GM23338 (cell line): ENCODE data around the gene SNU13. TPM values are rescaled to one million over a fixed set of nuclear protein-coding genes. Genes with fewer than 3 reads are reported as not detected.
"Not testable (repeated sequence)": the region's sequence is repeated elsewhere in the genome, so short reads cannot be mapped to it uniquely, and the experiment has no call there.

ENCODE experiments used
- ATAC-seq: fragments of 200-7000 bp; cut with Tn5 transposase; 3 replicates; pipeline ENCODE4 v1.9.1; 2020
- DNase-seq: peaks from one replicate; pipeline ENCODE4 v3.0.0-alpha.2; 2015; ENCODE audit warnings: low spot score
- H2AFZ ChIP-seq: fragments of 200-600 bp; sonication (generic); 2 replicates; pipeline ENCODE4 v1.8.0; 2016; ENCODE audit warnings: antibody characterized with exemption, mild to moderate bottlenecking, moderate library complexity
- H3F3A ChIP-seq: fragments of 200-600 bp; sonication (generic); replicated peaks from 2 replicates; pipeline ENCODE4 v1.8.0; 2017; ENCODE audit warnings: antibody characterized with exemption, mixed run types, low read depth
- H3K27ac ChIP-seq: fragments of 200-600 bp; sonication (generic); 2 replicates; pipeline ENCODE4 v1.6.1; 2016; ENCODE audit warnings: low read depth
- H3K27me3 ChIP-seq: fragments of 200-600 bp; sonication (generic); 2 replicates; pipeline ENCODE4 v1.8.0; 2016; ENCODE audit warnings: mild to moderate bottlenecking, mixed run types, moderate library complexity; ENCODE audit not compliant: insufficient read depth
- H3K36me3 ChIP-seq: fragments of 200-600 bp; sonication (generic); 2 replicates; pipeline ENCODE4 v1.8.0; 2016; ENCODE audit warnings: mild to moderate bottlenecking; ENCODE audit not compliant: insufficient read depth
- H3K4me1 ChIP-seq: fragments of 200-600 bp; sonication (generic); 2 replicates; pipeline ENCODE4 v1.8.0; 2016; ENCODE audit warnings: mild to moderate bottlenecking, moderate library complexity; ENCODE audit not compliant: insufficient read depth
- H3K4me2 ChIP-seq: fragments of 200-600 bp; sonication (generic); 2 replicates; pipeline ENCODE4 v1.7.1; 2017; ENCODE audit warnings: mixed run types
- H3K4me3 ChIP-seq: fragments of 200-600 bp; sonication (generic); 2 replicates; pipeline ENCODE4 v1.6.1; 2016; ENCODE audit warnings: mixed run types
- H3K79me2 ChIP-seq: fragments of 200-600 bp; sonication (generic); replicated peaks from 2 replicates; pipeline ENCODE4 v1.8.0; 2017; ENCODE audit warnings: mild to moderate bottlenecking; ENCODE audit not compliant: insufficient read depth
- H3K9me2 ChIP-seq: fragments of 200-600 bp; sonication (generic); 2 replicates; pipeline ENCODE4 v1.8.0; 2017; ENCODE audit not compliant: insufficient read depth
- H4K20me1 ChIP-seq: fragments of 200-600 bp; sonication (generic); replicated peaks from 2 replicates; pipeline ENCODE4 v1.8.0; 2017; ENCODE audit warnings: mild to moderate bottlenecking; ENCODE audit not compliant: insufficient read depth
- H3K27ac Mint-ChIP-seq: 2 replicates; pipeline ENCODE4 v1.8.0; 2020; ENCODE audit warnings: inconsistent platforms, mild to moderate bottlenecking, moderate library complexity, mixed read lengths
- H3K27me3 Mint-ChIP-seq: 3 replicates; pipeline ENCODE4 v1.8.0; 2022; ENCODE audit warnings: low read depth, mild to moderate bottlenecking, moderate library complexity, mixed read lengths, inconsistent platforms; ENCODE audit not compliant: insufficient read depth, poor library complexity
- H3K36me3 Mint-ChIP-seq: 3 replicates; pipeline ENCODE4 v1.8.0; 2021; ENCODE audit warnings: low read depth, mild to moderate bottlenecking, inconsistent platforms, moderate library complexity, mixed read lengths
- H3K4me1 Mint-ChIP-seq: 3 replicates; pipeline ENCODE4 v1.8.0; 2020; ENCODE audit warnings: mild to moderate bottlenecking, inconsistent platforms, mixed read lengths
- H3K4me3 Mint-ChIP-seq: 3 replicates; pipeline ENCODE4 v1.8.0; 2021; ENCODE audit warnings: moderate library complexity, mild to moderate bottlenecking, inconsistent platforms, mixed read lengths
- H3K9me3 Mint-ChIP-seq: 3 replicates; pipeline ENCODE4 v1.8.0; 2020; ENCODE audit warnings: moderate library complexity, mild to moderate bottlenecking, inconsistent platforms, mixed read lengths
- CREB1 ChIP-seq: fragments of 250-450 bp; sonication (Bioruptor Pico); IDR thresholded peaks from 2 replicates; pipeline ENCODE4 v1.5.0; 2020; ENCODE audit warnings: low read depth, mild to moderate bottlenecking, moderate library complexity
- CTCF ChIP-seq, 2 experiments: fragments of 200-600 bp in 1 of 2; sonication (generic) in 1 of 2; conservative IDR thresholded peaks; 2 replicates each; pipeline versions ENCODE4 v1.5.1 to v1.6.1; 2016 to 2017; ENCODE audit warnings: antibody characterized with exemption in 2 of 2, low read depth in 2 of 2, mild to moderate bottlenecking in 2 of 2, moderate library complexity in 1 of 2
- EZH2phosphoT487 ChIP-seq: fragments of 200-600 bp; sonication (generic); IDR thresholded peaks from one replicate; pipeline ENCODE4 v1.8.1; 2018; ENCODE audit warnings: antibody characterized with exemption; ENCODE audit not compliant: unreplicated experiment
- JUNB ChIP-seq: IDR thresholded peaks from one replicate; pipeline ENCODE4 v1.6.1; 2016; ENCODE audit warnings: antibody characterized with exemption; ENCODE audit not compliant: unreplicated experiment
- NANOG ChIP-seq: IDR thresholded peaks from 2 replicates; pipeline ENCODE4 v1.6.1; 2016; ENCODE audit warnings: antibody characterized with exemption, borderline replicate concordance
- REST ChIP-seq: IDR thresholded peaks from one replicate; pipeline ENCODE4 v1.6.1; 2018; ENCODE audit warnings: antibody characterized with exemption; ENCODE audit not compliant: unreplicated experiment
- ZNF114 ChIP-seq: fragments of 250-450 bp; sonication (Bioruptor Pico); IDR thresholded peaks from 2 replicates; pipeline ENCODE4 v1.5.0; 2020; ENCODE audit warnings: mild to moderate bottlenecking, moderate library complexity
- ZNF331 ChIP-seq: fragments of 250-450 bp; sonication (Bioruptor Pico); IDR thresholded peaks from 2 replicates; pipeline ENCODE4 v1.5.0; 2020; ENCODE audit warnings: low read depth, mild to moderate bottlenecking, moderate library complexity
- ZNF462 ChIP-seq: fragments of 250-450 bp; sonication (Bioruptor Pico); IDR thresholded peaks from 2 replicates; pipeline ENCODE4 v1.5.0; 2020; ENCODE audit warnings: mild to moderate bottlenecking, moderate library complexity
- polyA plus RNA-seq: library from polyadenylated mRNA; unstranded; fragments of >200 nt; fragmentation: Nextera tagmentation; extraction: Ambion mirVana; gene quantifications from 2 replicates; pipeline ENCODE4 v1.2.1, GENCODE V29; 2016
- total RNA-seq: library from RNA; depleted of rRNA; stranded (reverse); fragments of >200 nt; shearing (Covaris generic); gene quantifications from 2 replicates; pipeline ENCODE4 v1.2.3, GENCODE V29; 2014

SNU13 gene
- total and polyA plus RNA-seq, 2 experiments from 2014 or later, result 163 to 464 TPM

GRCh38 chr22:41638124-41638523 lies 50.5 kb downstream of the SNU13 start:
- H2AFZ ChIP-seq, result no peak overlapping the region
- H3K4me3 ChIP-seq, result no peak overlapping the region
- no peaks in the 10 kb centered on the region for H3K27me3 ChIP-seq
- no peak for DNase-seq
- H3K4me3 Mint-ChIP-seq, result no peak overlapping the region
- H4K20me1 ChIP-seq, result peaks cover 37% of the 10 kb centered on the region
- ATAC-seq, result no peak
- no peaks in the 10 kb centered on the region for H3K9me2 ChIP-seq
- H3K36me3 Mint-ChIP-seq, result peaks cover 91% of the 10 kb centered on the region
- H3K27ac Mint-ChIP-seq, result no peak overlapping the region
- peaks cover 3% of the 10 kb centered on the region; the same call in 1 of the 2 replicates for H3F3A ChIP-seq
- peaks cover 4% of the 10 kb centered on the region for H3K27me3 Mint-ChIP-seq
- H3K79me2 ChIP-seq, result peaks cover 58% of the 10 kb centered on the region
- no peaks in the 10 kb centered on the region for H3K4me1 Mint-ChIP-seq
- no peak overlapping the region for H3K4me2 ChIP-seq
- no peaks in the 10 kb centered on the region for H3K9me3 Mint-ChIP-seq
- H3K36me3 ChIP-seq, result peaks cover 76% of the 10 kb centered on the region
- H3K4me1 ChIP-seq, result no peaks in the 10 kb centered on the region
- H3K27ac ChIP-seq, result no peak overlapping the region
- TF ChIP-seq NANOG, result no peak
- no peak for TF ChIP-seq ZNF114 (CRISPR knock-in tag)
- TF ChIP-seq REST, result no peak
- no peak for TF ChIP-seq ZNF331 (CRISPR knock-in tag)
- no peak for TF ChIP-seq CTCF (conservative IDR thresholded peaks at IDR 0.05; ENCODE audit: low read depth in 2 of 2)
- TF ChIP-seq CREB1 (CRISPR knock-in tag), result no peak
- TF ChIP-seq ZNF462 (CRISPR knock-in tag), result no peak
- no peak for TF ChIP-seq JUNB
- TF ChIP-seq EZH2phosphoT487, result no peak

GRCh38 chr22:41637623-41638022 lies 51.0 kb downstream of the SNU13 start:
- not testable (repeated sequence) for H3K9me2 ChIP-seq, H3K27me3 ChIP-seq, ATAC-seq, H3F3A ChIP-seq, H3K4me1 Mint-ChIP-seq, H3K27ac ChIP-seq, H3K4me2 ChIP-seq, H3K27me3 Mint-ChIP-seq, H3K4me1 ChIP-seq, H3K4me3 ChIP-seq, H3K27ac Mint-ChIP-seq, H2AFZ ChIP-seq, H3K4me3 Mint-ChIP-seq, H3K9me3 Mint-ChIP-seq, DNase-seq
- H3K36me3 Mint-ChIP-seq, result peaks cover 91% of the 10 kb centered on the region
- peaks cover 58% of the 10 kb centered on the region for H3K79me2 ChIP-seq
- peaks cover 71% of the 10 kb centered on the region for H3K36me3 ChIP-seq
- H4K20me1 ChIP-seq, result peaks cover 36% of the 10 kb centered on the region
